ENCODE data around the gene GALNT10.

The GALNT10 gene

DNA sequence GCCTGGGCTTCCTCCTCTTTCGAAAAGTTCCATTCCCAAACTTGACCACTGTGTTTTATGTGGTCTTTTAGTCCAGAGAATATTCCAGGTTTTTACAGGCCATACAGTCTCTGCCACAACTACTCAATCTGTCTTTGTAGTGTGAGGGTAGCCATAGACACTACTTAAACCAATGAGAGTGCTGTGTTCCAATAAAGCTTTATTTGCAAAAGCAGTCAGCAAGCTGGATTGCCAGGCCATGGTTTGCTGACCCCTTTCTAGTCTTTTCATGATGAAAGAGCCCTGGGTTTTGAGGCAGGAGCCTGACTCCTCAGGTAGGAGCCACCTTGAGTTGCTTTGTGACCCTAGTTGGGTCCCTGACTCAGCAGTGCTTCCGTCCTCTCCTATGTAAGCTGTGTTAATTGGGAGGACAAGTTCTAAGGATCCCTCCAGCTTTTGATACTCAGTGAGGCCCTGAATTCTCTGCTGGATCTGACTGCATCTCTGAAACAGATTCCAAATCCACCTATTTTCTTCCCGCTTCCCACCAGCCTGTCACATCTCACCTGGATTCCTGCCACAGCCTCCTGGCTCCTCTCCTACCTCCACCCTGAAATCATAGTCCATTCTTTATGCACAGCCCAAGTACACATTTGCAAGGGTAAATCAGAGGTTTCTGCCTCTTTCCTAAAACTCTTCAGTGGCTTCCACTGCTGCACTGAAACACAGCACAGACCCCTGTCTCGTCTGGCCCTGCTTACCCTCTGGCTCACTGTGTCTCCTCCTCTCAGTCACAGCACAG lies 13.5 kb downstream of the GALNT10 start:
- DNase-seq, result no peak

DNA sequence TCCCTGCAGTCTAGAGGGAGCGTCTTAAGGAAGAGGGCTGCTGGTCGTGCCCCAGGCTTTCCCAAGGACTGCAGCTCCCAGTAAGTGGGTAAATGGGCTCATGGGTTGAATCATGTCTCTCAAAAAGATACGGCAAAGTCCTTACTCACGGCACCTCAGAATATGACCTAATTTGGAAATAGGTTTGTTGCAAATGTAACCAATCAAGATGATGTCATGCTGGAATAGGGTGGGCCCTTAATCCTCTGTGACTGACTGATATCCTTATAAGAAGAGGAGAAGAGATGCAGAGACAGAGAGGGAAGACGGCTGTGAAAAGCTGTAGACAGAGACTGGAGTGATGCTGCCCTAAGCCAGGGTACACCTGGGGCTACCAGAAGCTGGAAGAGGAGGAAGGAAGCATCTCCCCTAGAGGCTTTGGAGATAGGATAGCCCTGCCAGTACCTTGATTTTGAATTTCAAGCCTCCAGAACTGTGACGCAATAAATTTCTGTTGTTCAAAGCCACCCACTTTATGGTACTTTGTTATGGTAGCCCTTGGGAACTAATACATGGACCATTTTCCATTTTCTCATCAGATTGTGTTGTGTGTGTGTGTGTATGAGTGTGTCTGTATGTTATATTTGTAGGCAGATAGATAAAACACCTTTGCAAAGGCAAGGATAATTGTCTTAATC lies 15.0 kb downstream of the GALNT10 start:
- no peak for DNase-seq

DNA sequence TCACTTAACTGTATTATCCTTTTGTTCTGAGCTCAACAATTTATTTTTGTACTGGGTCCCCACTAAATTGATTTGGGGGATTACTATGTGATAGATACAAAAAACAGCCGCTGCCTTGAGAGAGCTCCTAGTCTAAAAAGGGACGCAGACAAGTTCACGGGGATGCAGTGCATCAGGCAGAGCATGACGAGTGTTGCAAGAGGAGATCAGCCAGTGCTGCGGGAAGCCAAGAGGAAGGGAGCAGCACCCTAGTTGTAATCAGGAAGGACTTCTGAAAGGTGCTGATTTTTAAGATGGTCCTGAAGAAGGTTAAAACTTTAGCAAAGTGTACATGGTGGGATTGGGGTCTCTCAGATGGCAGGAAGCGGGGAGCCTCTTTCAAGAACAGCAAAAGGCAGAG lies 15.8 kb downstream of the GALNT10 start:
- no peak for DNase-seq

DNA sequence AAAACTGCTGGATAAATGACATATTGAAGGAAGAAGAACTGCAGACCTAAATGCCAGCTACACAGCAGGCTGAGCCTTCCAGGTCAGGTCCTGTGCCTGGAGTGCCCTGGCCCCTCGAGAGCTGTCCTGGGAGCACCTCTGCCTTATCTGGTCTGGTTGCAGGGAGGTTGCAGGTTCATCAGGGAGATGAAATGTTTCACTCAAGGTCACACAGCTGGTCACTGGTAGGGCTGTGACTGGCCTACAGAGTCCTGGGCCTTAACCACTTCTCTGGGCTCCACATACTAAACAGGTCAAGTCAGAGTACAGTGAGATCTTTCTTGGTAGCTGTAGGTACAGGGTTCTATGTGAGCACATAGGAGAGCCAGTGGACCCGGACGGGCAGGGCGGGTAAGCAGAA lies 16.7 kb downstream of the GALNT10 start:
- no peak for DNase-seq

DNA sequence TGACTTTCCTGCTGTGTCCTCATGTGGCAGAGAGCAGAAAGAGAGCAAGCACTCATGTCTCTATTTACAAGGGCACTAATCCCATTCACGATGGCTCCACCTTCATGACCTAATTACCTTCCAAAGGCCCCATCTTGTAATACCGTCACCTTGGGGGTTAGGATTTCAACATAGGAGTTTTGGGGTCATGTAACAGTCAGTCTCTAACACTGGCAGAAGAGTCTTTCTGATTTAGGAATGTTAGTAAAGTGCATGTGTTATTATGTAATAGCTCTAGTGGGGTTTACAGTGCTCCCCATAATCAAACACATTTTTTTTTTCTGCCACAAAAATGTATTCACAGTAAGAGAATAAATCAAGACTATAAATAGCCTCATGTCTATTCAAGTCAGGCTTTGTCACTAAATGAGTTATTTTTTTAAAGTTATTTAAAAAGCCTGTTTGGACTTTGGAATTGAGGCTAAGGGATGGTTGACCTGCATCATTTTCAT lies 19.1 kb downstream of the GALNT10 start:
- DNase-seq, result no peak

DNA sequence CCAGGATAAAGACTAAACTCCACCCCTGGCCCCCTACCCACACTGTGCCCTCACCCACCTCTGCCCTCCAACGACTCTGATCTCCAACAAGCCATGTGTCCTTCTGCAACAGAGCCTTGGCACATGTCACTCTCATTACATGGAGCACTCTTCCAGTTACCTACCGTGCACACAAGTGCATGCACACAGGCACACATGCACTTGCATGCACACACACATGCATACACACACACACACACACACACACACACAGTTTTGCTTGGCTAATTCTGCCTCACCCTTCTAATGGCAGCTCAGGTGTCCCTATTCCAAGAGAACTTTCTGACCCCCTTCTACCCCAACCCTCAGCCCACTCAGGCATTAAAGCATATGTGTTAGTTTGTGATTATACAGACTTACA lies 19.6 kb downstream of the GALNT10 start:
- DNase-seq, result no peak

DNA sequence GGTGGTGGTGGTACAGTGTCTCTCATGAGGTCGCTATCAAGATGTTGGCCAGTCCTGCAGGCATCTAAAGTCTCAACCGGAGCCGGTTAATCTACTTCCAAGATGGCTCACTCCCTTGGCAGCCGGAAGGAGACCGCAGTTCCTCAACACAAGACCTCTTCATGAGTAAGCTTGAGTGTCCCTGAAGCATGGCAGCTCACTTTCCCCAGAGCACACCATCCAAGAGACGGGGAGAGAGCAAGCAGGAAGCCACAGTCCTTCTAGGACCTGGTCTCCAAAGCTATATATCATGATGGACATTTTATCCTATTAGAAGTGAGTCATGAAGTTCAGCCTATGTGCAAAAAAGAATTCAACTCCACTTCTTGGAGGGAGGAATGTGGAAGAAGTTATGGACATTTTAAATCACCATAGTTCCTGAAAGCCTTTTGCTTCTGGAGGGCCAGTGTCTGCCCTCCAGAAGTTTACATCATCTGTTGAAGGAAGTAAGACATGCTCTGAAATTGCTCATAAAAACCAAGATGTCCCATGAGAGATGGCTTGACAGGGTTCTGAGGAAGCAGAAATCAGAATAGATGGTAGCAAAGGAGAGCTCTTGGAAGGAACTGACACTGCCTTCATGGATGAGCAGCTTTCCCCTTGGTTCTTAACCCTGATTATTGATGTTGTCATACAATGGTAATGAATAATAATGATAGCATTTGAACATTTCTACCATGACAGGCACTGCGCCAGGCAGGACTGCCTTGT lies 21.3 kb downstream of the GALNT10 start:
- no peak for DNase-seq

DNA sequence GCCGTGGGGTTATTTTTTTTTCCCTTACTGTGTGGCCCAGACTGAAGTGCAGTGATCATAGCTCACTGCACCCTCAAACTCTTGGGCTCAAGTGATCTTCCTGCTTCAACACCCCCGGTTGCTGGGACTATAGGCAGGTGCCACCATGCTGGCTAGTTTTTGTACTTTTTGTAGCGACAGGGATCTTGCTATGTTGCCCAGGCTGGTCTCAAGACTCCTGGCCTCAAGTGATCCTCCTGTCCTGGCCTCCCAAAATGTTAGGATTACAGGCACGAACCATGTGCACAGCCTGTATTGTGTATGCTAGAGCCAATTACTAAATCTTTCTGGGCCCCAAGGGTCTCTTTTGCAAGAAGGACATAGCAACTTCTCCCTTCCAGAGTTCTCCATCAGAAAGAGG lies 23.1 kb downstream of the GALNT10 start:
- no peak for DNase-seq

DNA sequence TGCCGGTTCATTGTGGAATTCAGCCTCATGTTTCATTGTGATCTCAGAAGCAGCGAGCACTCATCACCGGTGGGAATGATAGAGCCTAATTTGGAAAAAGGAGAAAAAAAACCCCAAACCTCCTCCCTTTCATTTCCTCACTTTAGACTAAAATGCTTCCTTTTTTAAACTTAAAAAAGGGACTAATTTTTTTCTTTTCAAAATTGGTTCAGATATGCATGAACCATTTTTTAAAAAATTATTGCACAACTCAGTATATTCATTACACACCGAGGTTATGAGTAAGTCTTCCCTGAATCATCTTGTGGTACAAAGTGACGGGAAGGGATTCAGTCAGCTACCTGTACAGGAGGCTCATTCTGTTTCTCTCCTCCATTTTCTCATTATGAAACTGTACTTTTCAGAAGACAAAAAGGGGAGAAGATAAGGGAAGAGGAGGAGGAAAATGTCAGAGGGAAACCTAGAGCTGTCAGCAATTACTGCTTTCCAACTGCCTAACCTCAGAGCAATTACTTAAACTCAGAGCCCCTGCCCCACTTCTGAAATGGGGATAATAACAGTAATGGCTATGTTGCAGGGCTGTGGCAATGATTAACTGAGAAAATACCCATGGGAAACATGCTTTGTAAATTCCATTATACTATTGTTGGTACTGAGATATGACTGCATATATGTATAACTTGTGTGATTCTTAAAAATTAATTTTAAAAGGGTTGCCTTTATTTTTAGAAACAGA lies 24.0 kb downstream of the GALNT10 start:
- no peak for DNase-seq

DNA sequence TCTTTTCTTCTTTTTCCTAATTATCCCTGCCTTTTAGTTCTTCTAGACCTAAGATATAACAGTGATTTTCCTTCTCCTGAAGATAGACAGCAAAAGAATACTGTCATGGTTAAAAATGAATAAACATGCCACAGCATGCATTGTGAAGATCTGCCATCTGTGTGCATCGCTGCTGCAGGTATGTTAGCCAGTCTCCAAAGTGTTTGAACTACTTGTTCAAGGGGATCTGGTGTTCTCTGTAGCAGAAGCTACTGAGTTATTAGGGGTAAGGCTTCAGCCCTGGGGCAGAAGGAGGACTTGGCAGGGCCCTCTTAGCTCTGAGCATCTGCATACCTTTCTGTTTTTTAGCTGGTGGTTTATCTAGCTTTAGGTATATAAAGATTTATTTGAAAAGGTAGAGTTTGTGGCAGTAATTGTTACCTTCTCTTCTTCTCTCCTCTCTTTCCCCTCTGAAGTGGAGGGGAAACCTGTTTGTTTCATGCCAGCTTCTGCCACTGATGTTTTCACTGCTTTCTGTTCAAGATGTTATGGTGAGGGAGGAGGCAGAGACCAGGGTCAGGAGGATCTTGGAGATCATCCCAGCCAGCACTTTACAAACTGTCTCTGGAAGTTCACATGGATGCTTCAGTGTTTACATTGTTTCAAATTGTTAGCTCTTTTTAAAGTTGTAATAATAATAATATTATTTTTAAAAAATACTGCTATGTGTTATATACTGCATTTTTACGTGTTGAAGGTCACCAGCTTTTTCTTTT lies 25.2 kb downstream of the GALNT10 start:
- no peak for DNase-seq

DNA sequence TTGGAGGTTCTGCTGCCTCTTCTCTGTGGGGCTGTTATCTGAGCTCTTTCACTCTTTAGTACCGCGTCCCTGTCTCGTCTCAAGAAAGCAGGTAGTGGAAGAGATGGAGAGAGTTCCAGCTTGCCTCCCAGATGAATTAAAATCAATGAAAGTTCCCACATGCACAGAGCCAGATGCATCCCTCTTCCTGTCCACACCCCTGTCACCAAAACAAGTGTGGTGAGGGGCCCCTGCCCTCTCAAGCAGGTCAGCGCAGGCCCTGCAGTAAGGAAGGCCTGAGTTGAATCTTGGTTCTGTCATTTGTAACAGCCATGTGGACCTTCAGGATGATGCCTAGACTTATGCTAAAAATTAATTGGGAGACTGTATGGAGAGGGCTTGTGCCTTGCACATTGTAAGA lies 26.9 kb downstream of the GALNT10 start:
- no peak for DNase-seq

DNA sequence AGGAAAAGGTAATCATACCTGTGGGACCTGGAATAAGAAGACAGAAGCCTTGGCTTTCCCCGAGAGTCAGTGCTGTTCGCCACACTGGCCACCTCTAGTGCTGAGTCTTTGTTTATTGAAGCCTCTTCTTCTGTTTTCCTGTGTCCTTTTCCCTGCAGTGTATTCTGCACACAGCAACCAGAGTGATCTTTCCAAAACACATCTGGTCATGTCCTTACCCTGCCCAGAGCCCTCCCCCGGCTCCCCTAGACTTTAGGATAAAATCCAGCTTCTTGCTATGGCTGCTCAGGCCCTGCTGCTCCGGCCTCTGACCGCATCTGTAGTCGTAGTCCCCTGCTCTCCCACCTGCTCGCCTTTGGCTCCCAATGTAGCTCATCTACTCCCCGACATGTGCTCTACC lies 28.3 kb downstream of the GALNT10 start:
- DNase-seq, result peak; percentile 41

DNA sequence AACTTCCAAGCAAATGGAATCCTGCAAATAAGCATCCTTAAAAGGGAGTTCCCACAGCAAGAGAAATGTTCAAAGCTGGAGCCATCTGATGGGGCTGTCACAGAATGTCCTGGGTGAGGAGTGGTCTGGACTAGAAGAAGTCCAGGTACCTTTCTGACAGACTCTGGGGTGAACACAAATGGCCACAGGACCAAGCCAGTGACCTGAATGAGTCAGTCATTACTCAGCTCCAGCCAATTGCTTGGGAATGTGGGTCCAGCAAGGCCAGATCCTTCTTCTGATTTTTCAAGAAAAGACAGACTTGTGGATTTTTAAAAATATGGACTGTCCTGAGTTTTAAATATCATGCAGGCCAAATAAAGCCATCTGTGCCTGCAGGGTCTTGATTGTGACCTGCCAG lies 30.1 kb downstream of the GALNT10 start:
- no peak for DNase-seq

DNA sequence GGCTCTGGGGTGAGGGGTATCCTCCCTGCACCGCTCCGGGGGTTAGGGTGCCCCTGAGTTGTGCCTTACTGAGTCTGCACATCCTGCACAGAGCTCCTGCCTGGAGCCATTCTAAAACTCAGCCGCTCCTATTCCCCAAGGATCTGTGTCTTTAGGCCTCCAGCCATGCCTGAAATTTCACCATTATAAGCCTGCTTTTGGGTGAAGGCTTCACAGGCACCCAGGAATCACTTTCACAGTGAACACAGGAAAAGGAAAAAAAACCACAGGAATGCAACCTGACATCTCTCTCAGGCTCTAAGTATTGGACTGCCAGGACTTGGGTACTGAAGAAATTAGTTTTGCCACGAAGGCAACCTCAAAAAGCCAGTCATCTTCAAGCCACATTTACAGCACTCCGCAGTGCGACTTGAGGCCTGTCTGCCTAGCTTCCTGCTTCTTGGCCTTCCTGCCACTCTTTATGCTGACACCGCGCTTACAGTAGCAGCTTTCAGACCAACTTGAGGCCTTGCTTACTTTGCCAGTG lies 30.9 kb downstream of the GALNT10 start:
- DNase-seq, result peak; percentile 38

DNA sequence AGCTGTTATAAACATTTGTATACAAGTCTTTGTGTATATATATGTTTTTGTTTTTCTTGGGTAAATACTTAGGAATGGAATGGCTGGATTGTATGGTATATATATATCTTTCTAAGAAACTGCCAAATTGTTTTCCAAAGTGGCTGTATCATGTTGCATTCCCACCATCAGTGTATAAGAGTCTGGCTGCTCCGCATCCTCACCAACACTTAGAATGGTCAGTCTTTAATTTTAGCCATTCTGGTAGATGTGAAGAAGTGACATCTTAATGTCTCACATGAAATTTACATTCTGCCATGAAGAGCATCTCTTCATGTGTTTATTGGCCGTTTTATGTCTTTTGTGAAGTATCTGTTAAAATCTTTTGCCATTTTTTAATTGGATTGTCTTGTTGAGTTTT lies 31.9 kb downstream of the GALNT10 start:
- no peak for DNase-seq

DNA sequence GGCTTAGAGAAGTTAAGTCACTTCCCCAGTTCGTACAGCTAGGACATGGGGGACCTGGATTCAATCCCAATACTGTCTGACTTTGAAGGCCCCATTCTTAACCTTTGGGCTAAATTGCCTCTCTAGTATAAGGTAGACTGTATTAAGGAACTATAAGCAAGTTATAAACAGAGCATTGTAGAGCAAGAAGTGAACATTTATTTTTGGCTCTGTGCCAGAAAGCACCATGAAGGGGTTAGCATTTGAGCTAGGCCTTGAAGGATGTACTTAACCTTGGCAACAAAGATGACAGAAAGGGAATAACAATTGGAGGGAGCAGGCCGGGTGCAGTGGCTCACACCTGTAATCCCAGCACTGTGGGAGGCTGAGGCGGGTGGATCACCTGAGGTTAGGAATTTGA lies 32.8 kb downstream of the GALNT10 start:
- DNase-seq, result no peak

DNA sequence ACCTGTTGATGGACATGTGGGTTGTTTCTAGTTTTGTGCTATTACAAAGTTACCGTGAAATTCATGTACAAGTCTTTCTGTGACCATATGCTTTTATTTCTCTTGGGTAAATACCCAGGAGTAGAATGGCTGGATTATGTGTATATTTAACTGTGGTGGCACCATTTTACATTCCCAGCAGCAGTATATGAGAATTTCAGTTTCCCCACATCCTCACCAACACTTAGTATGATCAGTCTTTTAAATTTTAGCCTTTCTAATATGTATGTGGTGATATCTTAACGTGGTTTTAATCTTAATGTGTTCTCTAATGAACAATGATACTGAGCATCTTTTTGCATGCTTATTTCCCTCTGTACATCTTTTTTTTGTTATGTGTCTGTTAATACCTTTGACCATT lies 36.6 kb downstream of the GALNT10 start:
- DNase-seq, result no peak

DNA sequence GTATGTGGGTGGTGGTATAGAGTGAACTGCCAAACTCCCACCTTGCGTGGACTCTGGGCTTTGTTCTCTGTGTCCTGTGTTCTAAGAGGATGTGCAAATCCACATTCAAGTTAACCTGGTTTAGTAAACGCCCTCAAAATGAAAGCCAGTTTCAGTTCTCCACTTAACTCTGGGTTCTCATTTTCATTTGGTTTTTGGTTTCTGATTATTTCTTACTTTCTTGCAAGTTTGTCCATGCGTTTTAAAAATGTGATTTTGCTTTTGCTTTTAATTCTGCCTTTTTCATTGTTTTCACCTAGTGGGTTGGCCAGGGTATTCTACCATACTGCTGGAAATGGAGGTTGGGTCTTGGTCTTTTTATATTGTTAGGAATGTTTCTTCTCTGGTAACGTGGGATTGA lies 38.2 kb downstream of the GALNT10 start:
- no peak for DNase-seq

DNA sequence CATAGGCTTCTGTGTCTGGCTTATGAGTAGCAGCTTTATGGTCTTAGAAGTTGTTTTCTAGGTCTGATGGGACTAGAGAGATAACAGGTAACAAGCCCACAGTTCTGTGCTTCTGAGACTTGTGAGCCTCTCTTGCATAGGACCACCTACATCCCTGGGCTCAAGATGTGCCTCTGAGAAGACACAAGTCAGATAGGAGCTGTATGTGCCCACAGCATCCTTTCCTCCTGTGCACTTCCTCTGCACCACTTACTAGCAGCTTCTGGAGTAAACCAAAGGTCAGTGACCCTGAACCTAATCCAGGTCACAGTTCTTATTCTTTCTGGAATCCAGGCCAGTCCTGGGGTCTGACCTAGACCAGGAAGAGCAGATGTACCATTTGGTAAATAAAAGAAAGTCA lies 40.0 kb downstream of the GALNT10 start:
- no peak for DNase-seq

DNA sequence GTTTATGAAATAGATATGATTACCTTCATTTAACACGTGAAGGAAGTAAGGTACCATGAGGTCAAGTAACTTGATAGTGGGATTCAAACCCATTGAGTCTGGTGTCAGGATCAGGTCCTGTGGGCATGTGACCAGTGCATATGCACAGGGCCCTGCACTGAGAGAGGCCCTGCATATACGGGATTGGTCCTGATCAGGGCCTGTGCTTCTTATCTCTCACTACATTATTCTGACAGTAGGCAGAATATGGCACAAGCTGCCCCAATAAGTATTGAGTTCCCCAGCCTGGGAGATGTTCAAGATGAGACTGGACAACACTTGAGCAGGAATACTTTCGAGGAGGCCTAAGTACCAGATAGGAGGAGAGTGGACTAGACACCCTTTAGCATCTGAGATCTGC lies 44.0 kb downstream of the GALNT10 start:
- no peak for DNase-seq

DNA sequence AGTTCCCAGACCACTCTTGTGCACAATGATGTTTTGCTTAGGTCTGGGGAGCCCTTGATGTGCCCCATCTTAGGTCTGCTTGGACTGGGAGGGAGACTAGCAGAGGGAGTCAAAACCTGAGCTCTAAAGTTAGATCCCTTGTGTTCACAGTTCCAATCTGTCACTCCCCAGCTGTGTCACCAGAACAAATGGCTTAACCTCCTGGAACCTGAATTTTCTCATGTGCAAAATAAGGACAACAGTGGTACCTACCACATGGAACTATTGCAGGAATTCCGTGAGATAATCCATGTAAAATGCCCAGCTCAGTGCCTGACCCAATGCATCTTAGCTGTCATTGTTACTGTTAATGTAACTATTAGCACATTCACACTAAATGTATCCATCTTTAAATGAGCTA lies 45.5 kb downstream of the GALNT10 start:
- DNase-seq, result no peak

All from right hindlimb (tissue), 1 donor.